Keratinocyte (primary cell): ENCODE results near the gene DLG2.

Experiments
- EZH2 ChIP-seq: IDR thresholded peaks from one replicate; pipeline ENCODE4 v1.6.1; 2012; ENCODE audit warnings: inconsistent platforms, mild to moderate bottlenecking, low read length, moderate library complexity
- TF ChIP-seq, protein P1 (sequence below), 3 experiments: IDR thresholded peaks in 1 of 3; conservative IDR thresholded peaks in 1 of 3; optimal IDR thresholded peaks in 1 of 3; 2 replicates in 2 of 3; 3 replicates in 1 of 3; pipeline versions ENCODE3 to v1.5.1; 2011; ENCODE audit warnings: low read length in 3 of 3, mild to moderate bottlenecking in 3 of 3, moderate library complexity in 2 of 3, control low read depth in 1 of 3, inconsistent platforms in 1 of 3; ENCODE audit not compliant: insufficient read depth in 2 of 3; ENCODE audit errors: extremely low read depth in 1 of 3

DNA sequence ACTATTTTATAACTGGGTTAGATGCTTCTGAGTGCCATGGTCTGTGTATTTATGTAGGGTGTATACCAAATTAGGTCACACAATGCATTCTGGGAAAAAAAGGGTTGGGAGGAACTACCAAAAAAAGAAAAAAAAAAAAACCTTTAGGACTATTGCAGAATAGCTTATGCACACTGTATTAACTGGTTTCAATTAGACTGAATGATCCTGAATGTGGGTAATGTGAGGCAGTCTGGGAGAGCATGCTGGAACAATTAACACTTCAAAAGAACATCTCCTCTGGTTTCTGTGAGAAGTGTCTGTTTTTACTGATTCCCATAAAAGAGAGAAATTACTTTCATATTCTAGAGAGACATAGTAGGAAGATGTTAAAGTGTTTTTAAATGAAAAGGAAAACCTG is 521.3 kb downstream of the DLG2 start:
- TF ChIP-seq, protein P1, sequence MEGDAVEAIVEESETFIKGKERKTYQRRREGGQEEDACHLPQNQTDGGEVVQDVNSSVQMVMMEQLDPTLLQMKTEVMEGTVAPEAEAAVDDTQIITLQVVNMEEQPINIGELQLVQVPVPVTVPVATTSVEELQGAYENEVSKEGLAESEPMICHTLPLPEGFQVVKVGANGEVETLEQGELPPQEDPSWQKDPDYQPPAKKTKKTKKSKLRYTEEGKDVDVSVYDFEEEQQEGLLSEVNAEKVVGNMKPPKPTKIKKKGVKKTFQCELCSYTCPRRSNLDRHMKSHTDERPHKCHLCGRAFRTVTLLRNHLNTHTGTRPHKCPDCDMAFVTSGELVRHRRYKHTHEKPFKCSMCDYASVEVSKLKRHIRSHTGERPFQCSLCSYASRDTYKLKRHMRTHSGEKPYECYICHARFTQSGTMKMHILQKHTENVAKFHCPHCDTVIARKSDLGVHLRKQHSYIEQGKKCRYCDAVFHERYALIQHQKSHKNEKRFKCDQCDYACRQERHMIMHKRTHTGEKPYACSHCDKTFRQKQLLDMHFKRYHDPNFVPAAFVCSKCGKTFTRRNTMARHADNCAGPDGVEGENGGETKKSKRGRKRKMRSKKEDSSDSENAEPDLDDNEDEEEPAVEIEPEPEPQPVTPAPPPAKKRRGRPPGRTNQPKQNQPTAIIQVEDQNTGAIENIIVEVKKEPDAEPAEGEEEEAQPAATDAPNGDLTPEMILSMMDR (optimal IDR thresholded peaks at IDR 0.05 in 1 of 3, IDR thresholded peaks at IDR 0.05 in 1 of 3, conservative IDR thresholded peaks at IDR 0.05 in 1 of 3; ENCODE audit: extremely low read depth in 1 of 3, insufficient read depth in 2 of 3, low read length in 3 of 3) = no peak
- TF ChIP-seq EZH2 = no peak
